Transverse colon (tissue), 3 donors: ENCODE measurements around the gene BCAR3.

Experiments used
- CTCF ChIP-seq, 5 experiments: fragments of 200-600 bp in 3 of 5; fragments of 450-650 bp in 2 of 5; sonication (generic) in 3 of 5; IDR thresholded peaks; 1 replicate in 2 of 5; 2 replicates in 3 of 5; pipeline ENCODE4 v1.5.1; 2016 to 2017; ENCODE audit warnings: antibody characterized with exemption in 5 of 5, inconsistent platforms in 3 of 5, mild to moderate bottlenecking in 2 of 5, moderate library complexity in 1 of 5
- POLR2A ChIP-seq: fragments of 450-650 bp; IDR thresholded peaks from one replicate; pipeline ENCODE4 v1.6.1; 2016; ENCODE audit warnings: antibody characterized with exemption, mild to moderate bottlenecking, moderate library complexity

- no peak for TF ChIP-seq CTCF (IDR thresholded peaks at IDR 0.05)
- no peak for TF ChIP-seq POLR2A
These were observed 85.9 kb downstream of the BCAR3 start for GRCh38 chr1:93595743-93596142.
